HEK293 (cell line): ENCODE measurements around the gene ZNF577.
A peak's percentile ranks its signal among the peaks of the same experiment; 100 is the strongest.

Experiments
- CTCF ChIA-PET: fragments of 350-600 bp; formaldehyde crosslinking; extraction: SDS; loops from one replicate; lab custom pipeline; 2021; ENCODE audit warnings: antibody characterized with exemption; lab: Yijun Ruan, JAX
- POLR2A ChIA-PET: fragments of 300-600 bp; formaldehyde crosslinking; extraction: SDS; loops from one replicate; lab custom pipeline; 2020; ENCODE audit warnings: antibody characterized with exemption, inconsistent platforms; lab: Yijun Ruan, JAX
- H3K27ac ChIP-seq: fragments of 200-500 bp; sonication (Bioruptor generic); 2 replicates; pipeline ENCODE4 v1.5.1; 2014; ENCODE audit warnings: low read depth, low read length, control low read depth, inconsistent platforms; ENCODE audit errors: extremely low read depth
- H3K36me3 ChIP-seq, 2 experiments: fragments of 200-500 bp in 1 of 2; sonication (Bioruptor generic) in 1 of 2; 1 replicate in 1 of 2; 2 replicates in 1 of 2; pipeline ENCODE4 v1.5.1; 2014 to 2017; ENCODE audit warnings: inconsistent platforms in 2 of 2, low read length in 2 of 2; ENCODE audit not compliant: control insufficient read depth in 2 of 2, insufficient read depth in 1 of 2
- H3K4me1 ChIP-seq: fragments of 200-500 bp; sonication (Bioruptor generic); 2 replicates; pipeline ENCODE4 v1.5.1; 2014; ENCODE audit warnings: mild to moderate bottlenecking, low read length, inconsistent platforms; ENCODE audit not compliant: control insufficient read depth, insufficient read depth
- H3K4me3 ChIP-seq: 2 replicates; pipeline ENCODE4 v1.5.1; 2011; ENCODE audit warnings: low read depth, mild to moderate bottlenecking, control low read depth, low read length, moderate library complexity
- H3K9me3 ChIP-seq: fragments of 200-500 bp; sonication (Bioruptor generic); 2 replicates; pipeline ENCODE4 v1.5.1; 2014; ENCODE audit warnings: low read depth, low read length, inconsistent platforms; ENCODE audit not compliant: control insufficient read depth, insufficient read depth
- GLIS2 ChIP-seq: fragments of 450-650 bp; formaldehyde crosslinking; IDR thresholded peaks from 2 replicates; pipeline ENCODE4 v1.5.1; 2016; ENCODE audit warnings: missing biosample characterization, missing genetic modification characterization
- IKZF3 ChIP-seq: fragments of 450-650 bp; IDR thresholded peaks from 2 replicates; pipeline ENCODE4 v1.5.0; 2018; ENCODE audit warnings: missing biosample characterization, mild to moderate bottlenecking, missing genetic modification characterization, moderate library complexity
- SCRT2 ChIP-seq: fragments of 450-650 bp; formaldehyde crosslinking; IDR thresholded peaks from 2 replicates; pipeline ENCODE4 v1.5.1; 2016; ENCODE audit warnings: missing biosample characterization, missing genetic modification characterization
- SETDB1 ChIP-seq: IDR thresholded peaks from one replicate; pipeline ENCODE4 v1.6.1; 2017; ENCODE audit warnings: mild to moderate bottlenecking, low read length, moderate library complexity, mixed read lengths; ENCODE audit not compliant: insufficient read length
- SP3 ChIP-seq: fragments of 450-650 bp; formaldehyde crosslinking; IDR thresholded peaks from 2 replicates; pipeline ENCODE4 v1.5.1; 2016; ENCODE audit warnings: missing biosample characterization, missing genetic modification characterization
- TRIM28 ChIP-seq: IDR thresholded peaks from 2 replicates; pipeline ENCODE4 v1.6.1; 2011; ENCODE audit warnings: low read length, control low read depth, borderline replicate concordance
- ZNF114 ChIP-seq: fragments of 450-650 bp; formaldehyde crosslinking; IDR thresholded peaks from 2 replicates; pipeline ENCODE4 v1.5.0; 2017; ENCODE audit warnings: missing biosample characterization, missing genetic modification characterization
- ZNF121 ChIP-seq: fragments of 450-650 bp; formaldehyde crosslinking; IDR thresholded peaks from 2 replicates; pipeline ENCODE4 v1.5.1; 2016; ENCODE audit warnings: missing biosample characterization, missing genetic modification characterization
- ZNF221 ChIP-seq: fragments of 450-650 bp; formaldehyde crosslinking; IDR thresholded peaks from 2 replicates; pipeline ENCODE4 v1.5.1; 2017; ENCODE audit warnings: missing biosample characterization, missing genetic modification characterization, borderline replicate concordance
- ZNF274 ChIP-seq, 2 experiments: fragments of 200-500 bp in 1 of 2; fragments of 450-650 bp in 1 of 2; sonication (Bioruptor generic) in 1 of 2; formaldehyde crosslinking in 1 of 2; IDR thresholded peaks; 2 replicates each; pipeline versions ENCODE4 v1.5.1 to v1.6.1; 2014 to 2016; ENCODE audit warnings: borderline replicate concordance in 1 of 2, inconsistent platforms in 1 of 2, low read length in 1 of 2, missing biosample characterization in 1 of 2, missing genetic modification characterization in 1 of 2
- ZNF362 ChIP-seq: fragments of 450-650 bp; formaldehyde crosslinking; IDR thresholded peaks from 2 replicates; pipeline ENCODE4 v1.5.1; 2016; ENCODE audit warnings: missing biosample characterization, missing genetic modification characterization
- ZNF488 ChIP-seq: fragments of 450-650 bp; formaldehyde crosslinking; IDR thresholded peaks from 2 replicates; pipeline ENCODE4 v1.5.1; 2016; ENCODE audit warnings: missing biosample characterization, missing genetic modification characterization
- ZNF501 ChIP-seq: fragments of 450-650 bp; formaldehyde crosslinking; IDR thresholded peaks from 2 replicates; pipeline ENCODE4 v1.5.1; 2016; ENCODE audit warnings: missing biosample characterization, missing genetic modification characterization
- ZNF513 ChIP-seq: fragments of 450-650 bp; IDR thresholded peaks from 2 replicates; pipeline ENCODE4 v1.5.1; 2018; ENCODE audit warnings: missing biosample characterization, missing genetic modification characterization
- ZNF621 ChIP-seq: fragments of 450-650 bp; formaldehyde crosslinking; IDR thresholded peaks from 2 replicates; pipeline ENCODE4 v1.5.1; 2017; ENCODE audit warnings: missing biosample characterization, missing genetic modification characterization
- ZNF624 ChIP-seq: fragments of 450-650 bp; formaldehyde crosslinking; IDR thresholded peaks from 2 replicates; pipeline ENCODE4 v1.5.1; 2017; ENCODE audit warnings: missing biosample characterization, missing genetic modification characterization
- ZNF629 ChIP-seq: fragments of 450-650 bp; formaldehyde crosslinking; IDR thresholded peaks from 2 replicates; pipeline ENCODE4 v1.5.1; 2017; ENCODE audit warnings: missing biosample characterization, missing genetic modification characterization
- ZSCAN16 ChIP-seq: fragments of 450-650 bp; formaldehyde crosslinking; IDR thresholded peaks from 2 replicates; pipeline ENCODE4 v1.5.1; 2016; ENCODE audit warnings: missing biosample characterization, missing genetic modification characterization

ZNF577 gene

GRCh38 chr19:51926426-51926783, 38.7 kb upstream of the ZNF577 start:
- Histone ChIP-seq H3K4me1 (no peaks in the 10 kb centered on the region), H3K4me3 (no peak overlapping the region; the same call in 1 of the 2 replicates), H3K27ac (no peak overlapping the region; the same call in 1 of the 2 replicates), H3K36me3 (peaks cover 18 to 21% of the 10 kb centered on the region in 2 experiments), H3K9me3 (no peaks in the 10 kb centered on the region)
- CTCF ChIA-PET, result interaction anchor here (0.5 to 0.7 kb wide), 3 partner anchors 34 to 537 kb away, joined by 3 to 4 read pairs (median 3); no protein-coding TSS in a partner anchor
- POLR2A ChIA-PET, result no interaction called here
- peak; percentile 30 for TF ChIP-seq SETDB1
- 0 out of 2 replicates have a peak, but pooled peaks have one; percentile 31 for TF ChIP-seq IKZF3
- TF ChIP-seq ZNF501, result no peak
- no peak for TF ChIP-seq ZNF362

GRCh38 chr19:51921949-51922348, 34.2 kb upstream of the ZNF577 start:
- no peaks in the 10 kb centered on the region for H3K9me3 ChIP-seq
- POLR2A ChIA-PET, result no interaction called here
- H3K4me1 ChIP-seq, result no peaks in the 10 kb centered on the region
- H3K4me3 ChIP-seq, result no peak overlapping the region
- H3K36me3 ChIP-seq, result no peaks in the 10 kb centered on the region
- no peak overlapping the region for H3K27ac ChIP-seq
- TF ChIP-seq SCRT2 (peak; percentile 50), SETDB1 (peak; percentile 91), ZNF488 (tag by site-specific recombination) (no peak), TRIM28 (peak; percentile 32; the same call in 1 of the 2 replicates)
- CTCF ChIA-PET, result no interaction called here

GRCh38 chr19:51919606-51920005, 31.9 kb upstream of the ZNF577 start:
- ChIA-PET CTCF (no interaction called here), POLR2A (no interaction called here)
- Histone ChIP-seq H3K4me1 (no peaks in the 10 kb centered on the region), H3K9me3 (no peaks in the 10 kb centered on the region), H3K27ac (no peak overlapping the region), H3K36me3 (no peaks in the 10 kb centered on the region), H3K4me3 (no peak overlapping the region)
- no peak for TF ChIP-seq ZNF221
- TF ChIP-seq ZNF114 (tag by site-specific recombination), result no peak
- no peak for TF ChIP-seq ZNF513 (tag by site-specific recombination)
- TF ChIP-seq ZSCAN16 (tag by site-specific recombination), result no peak
- no peak for TF ChIP-seq ZNF624 (tag by site-specific recombination)
- TF ChIP-seq ZNF629 (tag by site-specific recombination), result no peak
- no peak for TF ChIP-seq ZNF121
- TF ChIP-seq ZNF621 (tag by site-specific recombination), result no peak
- TF ChIP-seq GLIS2 (tag by site-specific recombination), result no peak
- no peak for TF ChIP-seq ZNF274 (IDR thresholded peaks at IDR 0.05; ENCODE audit: low read length)
- TF ChIP-seq ZNF274 (tag by site-specific recombination; IDR thresholded peaks at IDR 0.05; ENCODE audit: borderline replicate concordance), result no peak
- TF ChIP-seq SP3 (tag by site-specific recombination), result no peak
